ENCODE data around the gene RHEB. TPM values are rescaled to one million over a fixed set of nuclear protein-coding genes. Genes with fewer than 3 reads are reported as not detected.

Gene RHEB
- total and polyA plus RNA-seq, 2 experiments from 2014 or later = 101 to 239 TPM

DNA sequence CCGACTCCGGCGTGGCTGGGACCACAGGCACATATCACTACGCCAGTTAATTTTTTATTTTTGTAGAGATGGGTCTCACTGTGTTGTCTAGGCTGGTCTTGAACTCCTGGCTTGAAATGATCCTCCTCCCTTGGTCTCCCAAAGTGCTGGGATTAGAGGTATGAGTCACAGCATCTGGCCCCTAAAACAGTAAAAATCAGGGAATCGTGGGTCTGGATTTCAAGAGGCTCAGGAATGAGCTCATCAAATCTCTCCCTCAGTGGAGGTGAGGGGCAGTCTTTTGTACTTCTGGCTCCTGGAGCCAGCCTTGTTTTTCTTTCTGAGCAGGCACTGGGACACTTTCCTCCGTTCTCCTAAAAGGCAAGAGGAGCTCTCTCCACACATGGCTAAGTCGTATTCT is 32.1 kb upstream of the RHEB start:
- no peak overlapping the region; the same call in 2 of the 3 replicates for H3K4me3 Mint-ChIP-seq
- H3K36me3 ChIP-seq (ENCODE audit: insufficient read depth) = no peaks in the 10 kb centered on the region
- no peaks in the 10 kb centered on the region for H3K9me2 ChIP-seq (ENCODE audit: insufficient read depth)
- no peaks in the 10 kb centered on the region; the same call in 2 of the 3 replicates for H3K36me3 Mint-ChIP-seq (ENCODE audit: low read depth)
- H2AFZ ChIP-seq = peak overlapping the region; percentile 47; the same call in 1 of the 2 replicates
- H3F3A ChIP-seq (replicated peaks; ENCODE audit: low read depth) = no peaks in the 10 kb centered on the region
- H3K4me1 ChIP-seq (ENCODE audit: insufficient read depth) = no peaks in the 10 kb centered on the region
- DNase-seq (ENCODE audit: low spot score) (no peak), ATAC-seq (no peak)
- H3K79me2 ChIP-seq (replicated peaks; ENCODE audit: insufficient read depth) = no peaks in the 10 kb centered on the region
- no peak overlapping the region for H3K4me2 ChIP-seq
- H3K27me3 Mint-ChIP-seq (ENCODE audit: insufficient read depth, low read depth, poor library complexity) = peaks cover 4% of the 10 kb centered on the region
- no peak overlapping the region for H3K27ac Mint-ChIP-seq
- H3K27ac ChIP-seq (ENCODE audit: low read depth) = no peak overlapping the region
- no peaks in the 10 kb centered on the region for H3K9me3 Mint-ChIP-seq
- peaks cover 24% of the 10 kb centered on the region for H3K4me1 Mint-ChIP-seq
- no peaks in the 10 kb centered on the region for H4K20me1 ChIP-seq (replicated peaks; ENCODE audit: insufficient read depth)
- H3K4me3 ChIP-seq = no peak overlapping the region
- TF ChIP-seq JUNB (IDR thresholded peaks at IDR 0.05; ENCODE audit: unreplicated experiment) (no peak), ETS1 (IDR thresholded peaks at IDR 0.05) (no peak), NANOG (IDR thresholded peaks at IDR 0.05; ENCODE audit: borderline replicate concordance) (no peak), ZNF462 (CRISPR knock-in tag; IDR thresholded peaks at IDR 0.05) (no peak), STAT1 (IDR thresholded peaks at IDR 0.05; ENCODE audit: unreplicated experiment) (no peak), EZH2phosphoT487 (IDR thresholded peaks at IDR 0.05; ENCODE audit: unreplicated experiment) (no peak), EZH2 (IDR thresholded peaks at IDR 0.05; ENCODE audit: low read depth, unreplicated experiment) (no peak), ZNF114 (CRISPR knock-in tag; IDR thresholded peaks at IDR 0.05) (no peak)
- TF ChIP-seq, protein P1, sequence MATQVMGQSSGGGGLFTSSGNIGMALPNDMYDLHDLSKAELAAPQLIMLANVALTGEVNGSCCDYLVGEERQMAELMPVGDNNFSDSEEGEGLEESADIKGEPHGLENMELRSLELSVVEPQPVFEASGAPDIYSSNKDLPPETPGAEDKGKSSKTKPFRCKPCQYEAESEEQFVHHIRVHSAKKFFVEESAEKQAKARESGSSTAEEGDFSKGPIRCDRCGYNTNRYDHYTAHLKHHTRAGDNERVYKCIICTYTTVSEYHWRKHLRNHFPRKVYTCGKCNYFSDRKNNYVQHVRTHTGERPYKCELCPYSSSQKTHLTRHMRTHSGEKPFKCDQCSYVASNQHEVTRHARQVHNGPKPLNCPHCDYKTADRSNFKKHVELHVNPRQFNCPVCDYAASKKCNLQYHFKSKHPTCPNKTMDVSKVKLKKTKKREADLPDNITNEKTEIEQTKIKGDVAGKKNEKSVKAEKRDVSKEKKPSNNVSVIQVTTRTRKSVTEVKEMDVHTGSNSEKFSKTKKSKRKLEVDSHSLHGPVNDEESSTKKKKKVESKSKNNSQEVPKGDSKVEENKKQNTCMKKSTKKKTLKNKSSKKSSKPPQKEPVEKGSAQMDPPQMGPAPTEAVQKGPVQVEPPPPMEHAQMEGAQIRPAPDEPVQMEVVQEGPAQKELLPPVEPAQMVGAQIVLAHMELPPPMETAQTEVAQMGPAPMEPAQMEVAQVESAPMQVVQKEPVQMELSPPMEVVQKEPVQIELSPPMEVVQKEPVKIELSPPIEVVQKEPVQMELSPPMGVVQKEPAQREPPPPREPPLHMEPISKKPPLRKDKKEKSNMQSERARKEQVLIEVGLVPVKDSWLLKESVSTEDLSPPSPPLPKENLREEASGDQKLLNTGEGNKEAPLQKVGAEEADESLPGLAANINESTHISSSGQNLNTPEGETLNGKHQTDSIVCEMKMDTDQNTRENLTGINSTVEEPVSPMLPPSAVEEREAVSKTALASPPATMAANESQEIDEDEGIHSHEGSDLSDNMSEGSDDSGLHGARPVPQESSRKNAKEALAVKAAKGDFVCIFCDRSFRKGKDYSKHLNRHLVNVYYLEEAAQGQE (IDR thresholded peaks at IDR 0.05; ENCODE audit: unreplicated experiment) = no peak
- no peaks in the 10 kb centered on the region for H3K27me3 ChIP-seq (ENCODE audit: insufficient read depth)

Data from GM23338 (cell line).